Panc1 (cell line): ENCODE measurements around the gene DNAJB8. TPM values are rescaled to one million over a fixed set of nuclear protein-coding genes. Genes with fewer than 3 reads are reported as not detected.

Source experiments
- ATAC-seq: fragments of 200-7000 bp; cut with Tn5 transposase; 2 replicates; pipeline ENCODE4 v1.9.1; 2020; ENCODE audit warnings: mild to moderate bottlenecking, moderate library complexity
- BruUV-seq: library from RNA; stranded (reverse); fragments of 400-500 nt; replicated peaks from 2 replicates; lab custom pipeline; 2021; lab: Mats Ljungman, UMichigan
- CTCF ChIA-PET: fragments of 300-600 bp; sonication (Branson Sonifier 250); formaldehyde crosslinking; loops from one replicate; lab custom pipeline; 2022; ENCODE audit warnings: antibody characterized with exemption; lab: Charles Lee
- POLR2A ChIA-PET: fragments of 300-600 bp; sonication (Branson Sonifier 250); formaldehyde crosslinking; loops from one replicate; lab custom pipeline; 2022; ENCODE audit warnings: antibody characterized with exemption; lab: Charles Lee
- DNase-seq: peaks from one replicate; pipeline ENCODE4 v3.0.0-alpha.2; 2010; ENCODE audit warnings: low read depth, low spot score
- H3K27ac ChIP-seq: 2 replicates; pipeline ENCODE4 v1.5.1; 2011; ENCODE audit warnings: mild to moderate bottlenecking, low read length, inconsistent platforms
- H3K27me3 ChIP-seq: fragments of 200-500 bp; sonication (Bioruptor generic); 2 replicates; pipeline ENCODE4 v1.6.0; 2014; ENCODE audit warnings: low read length, inconsistent platforms; ENCODE audit not compliant: control insufficient read depth, insufficient read depth
- H3K36me3 ChIP-seq: fragments of 200-500 bp; sonication (Bioruptor generic); 2 replicates; pipeline ENCODE4 v1.5.1; 2014; ENCODE audit warnings: inconsistent platforms, mild to moderate bottlenecking, low read length, moderate library complexity; ENCODE audit not compliant: control insufficient read depth, insufficient read depth
- H3K4me1 ChIP-seq: 2 replicates; pipeline ENCODE4 v1.5.1; 2011; ENCODE audit warnings: inconsistent platforms, mild to moderate bottlenecking, low read length, moderate library complexity; ENCODE audit not compliant: control insufficient read depth, insufficient read depth
- H3K4me3 ChIP-seq, 2 experiments: 2 replicates each; pipeline ENCODE4 v1.5.1; 2011 to 2012; ENCODE audit warnings: low read depth in 2 of 2, low read length in 2 of 2, mild to moderate bottlenecking in 2 of 2, inconsistent platforms in 1 of 2, moderate library complexity in 1 of 2
- H3K9me3 ChIP-seq: fragments of 200-500 bp; sonication (Bioruptor generic); 2 replicates; pipeline ENCODE4 v1.5.1; 2014; ENCODE audit warnings: low read depth, mild to moderate bottlenecking, inconsistent platforms, low read length, moderate library complexity; ENCODE audit not compliant: control insufficient read depth, insufficient read depth
- CTCF ChIP-seq: fragments of 450-650 bp; IDR thresholded peaks from 2 replicates; pipeline ENCODE4 v1.5.1; 2017; ENCODE audit warnings: mild to moderate bottlenecking
- POLR2AphosphoS5 ChIP-seq: IDR thresholded peaks from 2 replicates; pipeline ENCODE4 v1.6.1; 2012; ENCODE audit warnings: mild to moderate bottlenecking, low read depth, low read length, moderate library complexity
- SIN3A ChIP-seq: IDR thresholded peaks from 2 replicates; pipeline ENCODE4 v1.6.1; 2012; ENCODE audit warnings: low read depth, mild to moderate bottlenecking, low read length, moderate library complexity, borderline replicate concordance; ENCODE audit not compliant: insufficient read depth
- TCF7L2 ChIP-seq: IDR thresholded peaks from 2 replicates; pipeline ENCODE4 v1.6.1; 2011; ENCODE audit warnings: mild to moderate bottlenecking, low read depth, low read length, inconsistent platforms
- in situ Hi-C: cut with HindIII; loops from 2 replicates; pipeline ENCODE4 v1.10.0; 2016; ENCODE audit warnings: low sequenced_read_pairs, low pct_unique_long_range_greater_than_20kb
- intact Hi-C: fragments of 100-400 bp; cut with micrococcal nuclease; formaldehyde crosslinking; loops from one replicate; pipeline ENCODE4 v1.10.0; 2022; ENCODE audit not compliant: unreplicated experiment
- total RNA-seq: library from RNA; stranded (reverse); gene quantifications from one replicate; pipeline ENCODE4 v1.2.1, GENCODE V29; 2021; ENCODE audit not compliant: unreplicated experiment
- TF ChIP-seq, protein P1 (sequence below), 2 experiments: IDR thresholded peaks; 2 replicates each; pipeline ENCODE4 v1.6.1; 2011 to 2012; ENCODE audit warnings: low read depth in 2 of 2, control low read depth in 1 of 2, low read length in 1 of 2, mild to moderate bottlenecking in 1 of 2, moderate library complexity in 1 of 2; ENCODE audit not compliant: insufficient read depth in 1 of 2

DNAJB8 gene
- total RNA-seq, 1 experiment from 2014 or later: not detected

DNA sequence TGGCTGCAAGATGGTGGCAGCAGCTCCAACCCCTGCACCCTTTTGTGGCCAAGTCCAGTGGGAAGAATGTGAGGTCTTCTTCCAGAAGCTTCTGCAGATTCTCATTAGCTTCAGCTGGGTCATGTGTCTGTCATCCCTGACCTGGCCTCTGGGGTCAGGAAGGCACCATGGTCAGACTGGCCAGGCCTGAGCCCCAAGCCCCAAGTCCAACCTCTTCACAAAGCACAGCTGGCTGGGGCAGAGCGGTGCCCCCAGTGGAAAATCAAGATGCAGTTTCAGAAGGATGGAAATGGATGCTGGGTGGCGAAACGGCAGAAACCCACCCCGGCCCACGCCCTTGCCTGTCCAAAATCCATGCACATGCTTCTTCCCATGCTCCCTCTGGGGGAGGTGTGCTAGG, 42.2 kb upstream of the DNAJB8 start:
- CTCF ChIA-PET: no interaction called here
- H3K27ac ChIP-seq: no peak overlapping the region
- TF ChIP-seq, protein P1, sequence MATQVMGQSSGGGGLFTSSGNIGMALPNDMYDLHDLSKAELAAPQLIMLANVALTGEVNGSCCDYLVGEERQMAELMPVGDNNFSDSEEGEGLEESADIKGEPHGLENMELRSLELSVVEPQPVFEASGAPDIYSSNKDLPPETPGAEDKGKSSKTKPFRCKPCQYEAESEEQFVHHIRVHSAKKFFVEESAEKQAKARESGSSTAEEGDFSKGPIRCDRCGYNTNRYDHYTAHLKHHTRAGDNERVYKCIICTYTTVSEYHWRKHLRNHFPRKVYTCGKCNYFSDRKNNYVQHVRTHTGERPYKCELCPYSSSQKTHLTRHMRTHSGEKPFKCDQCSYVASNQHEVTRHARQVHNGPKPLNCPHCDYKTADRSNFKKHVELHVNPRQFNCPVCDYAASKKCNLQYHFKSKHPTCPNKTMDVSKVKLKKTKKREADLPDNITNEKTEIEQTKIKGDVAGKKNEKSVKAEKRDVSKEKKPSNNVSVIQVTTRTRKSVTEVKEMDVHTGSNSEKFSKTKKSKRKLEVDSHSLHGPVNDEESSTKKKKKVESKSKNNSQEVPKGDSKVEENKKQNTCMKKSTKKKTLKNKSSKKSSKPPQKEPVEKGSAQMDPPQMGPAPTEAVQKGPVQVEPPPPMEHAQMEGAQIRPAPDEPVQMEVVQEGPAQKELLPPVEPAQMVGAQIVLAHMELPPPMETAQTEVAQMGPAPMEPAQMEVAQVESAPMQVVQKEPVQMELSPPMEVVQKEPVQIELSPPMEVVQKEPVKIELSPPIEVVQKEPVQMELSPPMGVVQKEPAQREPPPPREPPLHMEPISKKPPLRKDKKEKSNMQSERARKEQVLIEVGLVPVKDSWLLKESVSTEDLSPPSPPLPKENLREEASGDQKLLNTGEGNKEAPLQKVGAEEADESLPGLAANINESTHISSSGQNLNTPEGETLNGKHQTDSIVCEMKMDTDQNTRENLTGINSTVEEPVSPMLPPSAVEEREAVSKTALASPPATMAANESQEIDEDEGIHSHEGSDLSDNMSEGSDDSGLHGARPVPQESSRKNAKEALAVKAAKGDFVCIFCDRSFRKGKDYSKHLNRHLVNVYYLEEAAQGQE (IDR thresholded peaks at IDR 0.05; ENCODE audit: insufficient read depth in 1 of 2, low read depth in 2 of 2, low read length in 1 of 2): no peak
- no peak for TF ChIP-seq SIN3A
- TF ChIP-seq TCF7L2: no peak
- no peak for TF ChIP-seq CTCF
- TF ChIP-seq POLR2AphosphoS5: no peak
- intact Hi-C loops (no loop called here), in situ Hi-C loops (no loop called here)
- BruUV-seq: no TSS peak
- no peak overlapping the region for H3K4me3 ChIP-seq
- peaks cover 4% of the 10 kb centered on the region for H3K27me3 ChIP-seq
- H3K36me3 ChIP-seq: no peaks in the 10 kb centered on the region
- no peak for DNase-seq
- peaks cover under 1% of the 10 kb centered on the region; the same call in 1 of the 2 replicates for H3K9me3 ChIP-seq
- POLR2A ChIA-PET: interaction anchor here (0.6 kb wide), 1 partner anchor 51 kb away, joined by 5 read pairs; no protein-coding TSS in a partner anchor
- no peak for ATAC-seq
- no peaks in the 10 kb centered on the region for H3K4me1 ChIP-seq

GRCh38 chr3:128506754-128507153, 40.1 kb upstream of the DNAJB8 start:
- CTCF ChIA-PET: no interaction called here
- H3K4me1 ChIP-seq: no peaks in the 10 kb centered on the region
- no peak for ATAC-seq
- no peak for DNase-seq
- in situ Hi-C loops (no loop called here), intact Hi-C loops (no loop called here)
- H3K9me3 ChIP-seq: no peaks in the 10 kb centered on the region
- TF ChIP-seq CTCF: no peak
- no peak for TF ChIP-seq TCF7L2
- TF ChIP-seq, protein P1 (IDR thresholded peaks at IDR 0.05; ENCODE audit: insufficient read depth in 1 of 2, low read depth in 2 of 2, low read length in 1 of 2): no peak
- no peak for TF ChIP-seq POLR2AphosphoS5
- TF ChIP-seq SIN3A: no peak
- BruUV-seq: no TSS peak
- H3K27ac ChIP-seq: no peak overlapping the region
- no peaks in the 10 kb centered on the region for H3K36me3 ChIP-seq
- POLR2A ChIA-PET: no interaction called here
- no peak overlapping the region for H3K4me3 ChIP-seq
- peaks cover 3% of the 10 kb centered on the region; the same call in 1 of the 2 replicates for H3K27me3 ChIP-seq
